Endothelial cell (in vitro differentiated cells): Measurements from ENCODE around the gene COPB1. TPM values are rescaled to one million over a fixed set of nuclear protein-coding genes. Genes with fewer than 3 reads are reported as not detected.

Source experiments
- DNase-seq: peaks from one replicate; pipeline ENCODE4 v3.0.0; 2021; ENCODE audit warnings: low spot score
- H3K27ac Mint-ChIP-seq: one replicate; pipeline ENCODE4 v1.8.0; 2021; ENCODE audit warnings: mixed read lengths, inconsistent platforms; ENCODE audit not compliant: unreplicated experiment
- H3K27me3 Mint-ChIP-seq: one replicate; pipeline ENCODE4 v1.8.0; 2021; ENCODE audit warnings: mild to moderate bottlenecking, moderate library complexity, mixed read lengths, inconsistent platforms; ENCODE audit not compliant: unreplicated experiment
- H3K36me3 Mint-ChIP-seq: one replicate; pipeline ENCODE4 v1.8.0; 2021; ENCODE audit warnings: mild to moderate bottlenecking, low read depth, mixed read lengths, inconsistent platforms; ENCODE audit not compliant: unreplicated experiment
- H3K4me1 Mint-ChIP-seq: one replicate; pipeline ENCODE4 v1.8.0; 2021; ENCODE audit warnings: mild to moderate bottlenecking, mixed read lengths, inconsistent platforms; ENCODE audit not compliant: unreplicated experiment
- H3K4me3 Mint-ChIP-seq: one replicate; pipeline ENCODE4 v1.8.0; 2021; ENCODE audit warnings: mild to moderate bottlenecking, mixed read lengths, inconsistent platforms; ENCODE audit not compliant: unreplicated experiment
- H3K9me3 Mint-ChIP-seq: one replicate; pipeline ENCODE4 v1.8.0; 2021; ENCODE audit warnings: mixed read lengths, inconsistent platforms; ENCODE audit not compliant: unreplicated experiment
- total RNA-seq: library from RNA; stranded (reverse); fragmentation: NEBNext Ultra II Directional; extraction: Animal tissue kit (Norgen Biotek cat#: 25700); gene quantifications from one replicate; pipeline ENCODE4 v1.2.1, GENCODE V29; 2021; ENCODE audit not compliant: unreplicated experiment
- TF ChIP-seq, protein P1 (sequence below): fragments of 200-600 bp; sonication (generic); IDR thresholded peaks from one replicate; pipeline ENCODE4 v1.5.0; 2021; ENCODE audit warnings: antibody characterized with exemption; ENCODE audit not compliant: unreplicated experiment

The COPB1 gene
- total RNA-seq, 1 donor from 2014 or later = 132 TPM

DNA sequence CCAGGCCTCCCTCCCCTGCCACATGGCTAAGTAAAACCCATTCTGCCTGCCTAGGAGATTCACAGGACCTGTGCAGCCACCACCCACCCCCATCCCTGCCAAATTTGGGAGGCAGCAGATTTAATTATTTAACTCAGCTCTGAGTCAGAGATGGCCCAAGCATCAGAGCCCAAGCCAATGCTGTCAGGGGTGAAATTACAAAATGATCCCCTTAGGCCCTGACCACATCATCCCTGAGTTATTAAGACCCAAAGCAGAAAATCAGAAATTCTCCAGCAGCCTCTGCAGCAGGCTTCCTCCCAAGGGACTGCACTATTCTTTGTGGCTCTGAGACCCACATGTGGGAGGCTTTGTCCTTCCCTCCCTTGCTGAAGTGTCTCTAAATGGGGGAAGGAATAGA lies 87.8 kb downstream of the COPB1 start:
- TF ChIP-seq, protein P1, sequence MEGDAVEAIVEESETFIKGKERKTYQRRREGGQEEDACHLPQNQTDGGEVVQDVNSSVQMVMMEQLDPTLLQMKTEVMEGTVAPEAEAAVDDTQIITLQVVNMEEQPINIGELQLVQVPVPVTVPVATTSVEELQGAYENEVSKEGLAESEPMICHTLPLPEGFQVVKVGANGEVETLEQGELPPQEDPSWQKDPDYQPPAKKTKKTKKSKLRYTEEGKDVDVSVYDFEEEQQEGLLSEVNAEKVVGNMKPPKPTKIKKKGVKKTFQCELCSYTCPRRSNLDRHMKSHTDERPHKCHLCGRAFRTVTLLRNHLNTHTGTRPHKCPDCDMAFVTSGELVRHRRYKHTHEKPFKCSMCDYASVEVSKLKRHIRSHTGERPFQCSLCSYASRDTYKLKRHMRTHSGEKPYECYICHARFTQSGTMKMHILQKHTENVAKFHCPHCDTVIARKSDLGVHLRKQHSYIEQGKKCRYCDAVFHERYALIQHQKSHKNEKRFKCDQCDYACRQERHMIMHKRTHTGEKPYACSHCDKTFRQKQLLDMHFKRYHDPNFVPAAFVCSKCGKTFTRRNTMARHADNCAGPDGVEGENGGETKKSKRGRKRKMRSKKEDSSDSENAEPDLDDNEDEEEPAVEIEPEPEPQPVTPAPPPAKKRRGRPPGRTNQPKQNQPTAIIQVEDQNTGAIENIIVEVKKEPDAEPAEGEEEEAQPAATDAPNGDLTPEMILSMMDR = no peak
- DNase-seq = no peak
- Mint-ChIP-seq H3K4me1 (peaks cover 22% of the 10 kb centered on the region), H3K36me3 (no peaks in the 10 kb centered on the region), H3K4me3 (no peak overlapping the region), H3K9me3 (no peaks in the 10 kb centered on the region), H3K27me3 (no peaks in the 10 kb centered on the region), H3K27ac (no peak overlapping the region)

DNA sequence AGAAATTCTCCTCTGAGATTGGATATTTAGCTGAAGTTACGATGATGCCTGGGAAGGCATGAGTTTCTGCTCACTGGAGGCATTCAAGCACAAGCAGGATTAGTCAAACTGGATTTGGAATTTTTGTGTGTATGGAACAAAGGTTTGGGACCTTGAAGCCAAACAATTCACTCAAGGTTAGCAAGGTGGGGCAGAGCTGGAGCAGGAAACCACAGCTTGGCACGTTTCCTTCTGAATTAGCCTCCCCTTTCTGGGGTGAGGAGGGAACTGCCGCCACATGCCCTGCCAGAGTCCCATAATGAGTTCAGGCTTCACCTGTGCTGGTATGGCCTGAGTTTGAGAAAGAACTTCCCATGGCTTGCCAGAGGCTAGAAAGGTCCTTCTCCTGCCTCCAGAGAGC lies 89.7 kb downstream of the COPB1 start:
- peaks cover 14% of the 10 kb centered on the region for H3K4me1 Mint-ChIP-seq
- H3K9me3 Mint-ChIP-seq = no peaks in the 10 kb centered on the region
- no peaks in the 10 kb centered on the region for H3K36me3 Mint-ChIP-seq
- H3K4me3 Mint-ChIP-seq = no peak overlapping the region
- H3K27ac Mint-ChIP-seq = no peak overlapping the region
- TF ChIP-seq, protein P1 = no peak
- no peak for DNase-seq
- no peaks in the 10 kb centered on the region for H3K27me3 Mint-ChIP-seq

DNA sequence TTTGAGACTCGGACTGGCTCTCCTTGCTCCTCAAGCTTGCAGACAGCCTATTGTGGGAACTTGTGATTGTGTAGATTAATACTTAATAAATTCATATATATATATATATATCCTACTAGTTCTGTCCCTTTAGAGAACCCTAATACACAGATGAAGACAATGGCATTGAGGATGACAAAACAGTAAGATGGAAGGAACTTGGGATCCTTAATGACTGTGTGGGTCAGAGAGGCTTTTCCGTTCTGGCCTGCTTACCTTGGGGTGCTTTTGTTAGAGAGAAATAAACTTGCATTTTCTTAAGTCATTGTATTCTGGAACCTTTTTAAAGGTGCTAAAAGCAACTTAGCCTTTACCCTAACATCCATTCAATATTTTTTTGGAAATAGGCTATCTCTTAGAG lies 91.0 kb downstream of the COPB1 start:
- TF ChIP-seq, protein P1 = no peak
- H3K27ac Mint-ChIP-seq = no peak overlapping the region
- peaks cover 9% of the 10 kb centered on the region for H3K4me1 Mint-ChIP-seq
- no peaks in the 10 kb centered on the region for H3K27me3 Mint-ChIP-seq
- H3K36me3 Mint-ChIP-seq = no peaks in the 10 kb centered on the region
- H3K4me3 Mint-ChIP-seq = no peak overlapping the region
- no peak for DNase-seq
- H3K9me3 Mint-ChIP-seq = no peaks in the 10 kb centered on the region

Other genes starting within 250 kb of the COPB1 start
- gene RRAS2, start 140.6 kb downstream of the COPB1 start, total RNA-seq = 59.6 TPM
- 163 TPM for gene PSMA1, start 20.6 kb upstream of the COPB1 start, total RNA-seq
- 4.0 TPM for gene PDE3B, start 144.0 kb upstream of the COPB1 start, total RNA-seq